Measurements from ENCODE around the gene TSPAN33. TPM values are rescaled to one million over a fixed set of nuclear protein-coding genes. Genes with fewer than 3 reads are reported as not detected.

The TSPAN33 gene
- total and polyA plus RNA-seq, 4 experiments from 2014 or later, result 0.83 to 6.3 (median 0.97) TPM

DNA sequence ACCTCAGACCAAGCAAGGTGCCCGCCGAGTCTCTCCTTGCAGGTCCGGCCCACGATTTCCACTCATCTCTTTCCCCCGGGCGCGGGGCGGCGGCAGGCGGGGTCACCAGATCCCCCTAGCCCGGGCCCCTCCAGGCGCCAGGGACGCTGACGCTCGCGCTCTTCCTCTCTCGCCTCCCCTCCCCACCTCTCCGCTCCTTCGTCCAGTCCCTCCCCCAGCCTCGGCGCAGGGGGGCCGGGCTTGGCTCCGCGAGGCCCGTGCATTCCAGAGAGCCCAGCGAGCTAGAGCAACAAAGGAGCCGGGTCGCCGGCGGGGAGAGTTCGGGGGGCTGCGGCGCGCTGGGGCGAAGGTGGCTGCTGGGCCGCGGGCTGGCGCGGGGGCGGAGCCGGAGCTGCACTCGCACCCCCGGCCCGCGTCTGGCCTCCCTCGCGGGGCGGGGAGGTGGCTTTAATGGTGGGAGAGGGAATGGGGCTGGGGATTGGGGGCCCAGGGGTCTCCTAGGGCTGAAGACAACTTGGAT, 43.9 kb downstream of the TSPAN33 start, which contains the start of gene SMO:
TSS of gene SMO (plus strand) at position 262 of the 520 bp plus-strand sequence. CDS start 519 bp downstream, outside the sequence.
- no peaks in the 10 kb centered on the region for H3K36me3 Mint-ChIP-seq
- no peaks in the 10 kb centered on the region for H3K36me3 ChIP-seq (ENCODE audit: insufficient read depth, low read length)
- CTCF ChIA-PET (ENCODE audit: partially characterized antibody), result no interaction called here

GRCh38 chr7:129188892-129189660, 44.6 kb downstream of the TSPAN33 start:
- Mint-ChIP-seq H3K4me3 (peak overlapping the region; percentile 68 to 76 (median 73)), H3K36me3 (no peaks in the 10 kb centered on the region), H3K27ac (no peak overlapping the region), H3K9me3 (no peaks in the 10 kb centered on the region), H3K27me3 (peaks cover 36 to 53% of the 10 kb centered on the region in 2 donors), H3K4me1 (peaks cover 3 to 14% (median 9%) of the 10 kb centered on the region in 4 donors)
- H3K4me3 ChIP-seq (ENCODE audit: low read length in 2 of 2), result peak overlapping the region in 1 of 2 donors; percentile 32
- intact Hi-C loops (cut with micrococcal nuclease), result no loop called here
- peaks cover 17% of the 10 kb centered on the region for H3K27me3 ChIP-seq (ENCODE audit: insufficient read depth, low read length)
- H3K4me1 ChIP-seq (ENCODE audit: insufficient read depth, low read length), result no peaks in the 10 kb centered on the region
- no peak overlapping the region for H3K27ac ChIP-seq (ENCODE audit: low read depth, low read length)
- POLR2A ChIA-PET (ENCODE audit: partially characterized antibody), result no interaction called here
- H3K9me3 ChIP-seq (ENCODE audit: control insufficient read depth in 1 of 2, low read length in 2 of 2), result no peaks in the 10 kb centered on the region
- CTCF ChIA-PET (ENCODE audit: partially characterized antibody), result no interaction called here
- DNase-seq, result no peak
- no peaks in the 10 kb centered on the region for H3K36me3 ChIP-seq (ENCODE audit: insufficient read depth, low read length)

More for the DNA sequence above, 43.9 kb downstream of the TSPAN33 start, which contains the start of gene SMO:
- Mint-ChIP-seq H3K27me3 (peaks cover 36 to 53% of the 10 kb centered on the region in 2 donors), H3K9me3 (no peaks in the 10 kb centered on the region), H3K4me3 (peak within 1 kb of the TSS; percentile 69 to 82 (median 74)), H3K27ac (no peak within 1 kb of the TSS), H3K4me1 (peaks cover 3 to 14% (median 9%) of the 10 kb centered on the region in 4 donors)
- no peaks in the 10 kb centered on the region for H3K4me1 ChIP-seq (ENCODE audit: insufficient read depth, low read length)
- H3K9me3 ChIP-seq (ENCODE audit: control insufficient read depth in 1 of 2, low read length in 2 of 2), result no peaks in the 10 kb centered on the region
- peak within 1 kb of the TSS in 1 of 2 donors; percentile 32 for H3K4me3 ChIP-seq (ENCODE audit: low read length in 2 of 2)
- H3K27me3 ChIP-seq (ENCODE audit: insufficient read depth, low read length), result peaks cover 17% of the 10 kb centered on the region
- POLR2A ChIA-PET (ENCODE audit: partially characterized antibody), result no interaction called here
- intact Hi-C loops (cut with micrococcal nuclease), result no loop called here
- no peak for DNase-seq
- no peak within 1 kb of the TSS for H3K27ac ChIP-seq (ENCODE audit: low read depth, low read length)

GRCh38 chr7:129189661-129190310, 45.3 kb downstream of the TSPAN33 start:
- Mint-ChIP-seq H3K4me1 (peaks cover 3 to 14% (median 9%) of the 10 kb centered on the region in 4 donors), H3K27me3 (peaks cover 36 to 52% of the 10 kb centered on the region in 2 donors), H3K9me3 (no peaks in the 10 kb centered on the region), H3K27ac (no peak overlapping the region), H3K4me3 (peak overlapping the region; percentile 68 to 76 (median 73)), H3K36me3 (no peaks in the 10 kb centered on the region)
- no peaks in the 10 kb centered on the region for H3K36me3 ChIP-seq (ENCODE audit: insufficient read depth, low read length)
- DNase-seq, result no peak
- no peaks in the 10 kb centered on the region for H3K4me1 ChIP-seq (ENCODE audit: insufficient read depth, low read length)
- no peaks in the 10 kb centered on the region for H3K9me3 ChIP-seq (ENCODE audit: control insufficient read depth in 1 of 2, low read length in 2 of 2)
- H3K27ac ChIP-seq (ENCODE audit: low read depth, low read length), result no peak overlapping the region
- ChIA-PET POLR2A (ENCODE audit: partially characterized antibody) (no interaction called here), CTCF (ENCODE audit: partially characterized antibody) (no interaction called here)
- intact Hi-C loops (cut with micrococcal nuclease), result no loop called here
- no peak overlapping the region for H3K4me3 ChIP-seq (ENCODE audit: low read length in 2 of 2)
- H3K27me3 ChIP-seq (ENCODE audit: insufficient read depth, low read length), result peaks cover 17% of the 10 kb centered on the region

GRCh38 chr7:129191272-129191671, 46.8 kb downstream of the TSPAN33 start:
- H3K27ac Mint-ChIP-seq, result no peak overlapping the region
- H3K4me1 Mint-ChIP-seq, result peaks cover 3 to 14% (median 9%) of the 10 kb centered on the region in 4 donors
- peaks cover 35 to 41% of the 10 kb centered on the region in 2 donors for H3K27me3 Mint-ChIP-seq
- no peaks in the 10 kb centered on the region for H3K36me3 Mint-ChIP-seq
- ChIA-PET POLR2A (ENCODE audit: partially characterized antibody) (no interaction called here), CTCF (ENCODE audit: partially characterized antibody) (interaction anchor here (0.8 kb wide), 1 partner anchor 27 kb away, joined by 3 read pairs; no protein-coding TSS in a partner anchor)
- Histone ChIP-seq H3K27me3 (ENCODE audit: insufficient read depth, low read length) (peaks cover 17% of the 10 kb centered on the region), H3K9me3 (ENCODE audit: control insufficient read depth in 1 of 2, low read length in 2 of 2) (no peaks in the 10 kb centered on the region), H3K4me3 (ENCODE audit: low read length in 2 of 2) (no peak overlapping the region), H3K4me1 (ENCODE audit: insufficient read depth, low read length) (no peaks in the 10 kb centered on the region), H3K27ac (ENCODE audit: low read depth, low read length) (no peak overlapping the region), H3K36me3 (ENCODE audit: insufficient read depth, low read length) (no peaks in the 10 kb centered on the region)
- intact Hi-C loops (cut with micrococcal nuclease), result no loop called here
- DNase-seq, result no peak
- no peaks in the 10 kb centered on the region for H3K9me3 Mint-ChIP-seq
- H3K4me3 Mint-ChIP-seq, result no peak overlapping the region

- H3K27me3 ChIP-seq (ENCODE audit: insufficient read depth, low read length), result peaks cover 17% of the 10 kb centered on the region
- ChIA-PET POLR2A (ENCODE audit: partially characterized antibody) (no interaction called here), CTCF (ENCODE audit: partially characterized antibody) (interaction anchor here (1.0 to 2.1 kb wide), 3 partner anchors 17 to 78 kb away, joined by 3 to 6 read pairs (median 3); no protein-coding TSS in a partner anchor)
- no peaks in the 10 kb centered on the region for H3K9me3 ChIP-seq (ENCODE audit: control insufficient read depth in 1 of 2, low read length in 2 of 2)
- no peak overlapping the region for H3K4me3 ChIP-seq (ENCODE audit: low read length in 2 of 2)
- no peak for DNase-seq
- no peaks in the 10 kb centered on the region for H3K36me3 Mint-ChIP-seq
- peaks cover 26 to 36% of the 10 kb centered on the region in 2 donors for H3K27me3 Mint-ChIP-seq
- no peak overlapping the region for H3K4me3 Mint-ChIP-seq
- H3K36me3 ChIP-seq (ENCODE audit: insufficient read depth, low read length), result no peaks in the 10 kb centered on the region
- no peak overlapping the region for H3K27ac ChIP-seq (ENCODE audit: low read depth, low read length)
- intact Hi-C loops (cut with micrococcal nuclease), result no loop called here
- no peaks in the 10 kb centered on the region for H3K4me1 ChIP-seq (ENCODE audit: insufficient read depth, low read length)
- H3K9me3 Mint-ChIP-seq, result no peaks in the 10 kb centered on the region
- peaks cover 2 to 7% (median 6%) of the 10 kb centered on the region in 4 donors for H3K4me1 Mint-ChIP-seq
- H3K27ac Mint-ChIP-seq, result no peak overlapping the region
These were observed 49.4 kb downstream of the TSPAN33 start for GRCh38 chr7:129193892-129194291.

DNA sequence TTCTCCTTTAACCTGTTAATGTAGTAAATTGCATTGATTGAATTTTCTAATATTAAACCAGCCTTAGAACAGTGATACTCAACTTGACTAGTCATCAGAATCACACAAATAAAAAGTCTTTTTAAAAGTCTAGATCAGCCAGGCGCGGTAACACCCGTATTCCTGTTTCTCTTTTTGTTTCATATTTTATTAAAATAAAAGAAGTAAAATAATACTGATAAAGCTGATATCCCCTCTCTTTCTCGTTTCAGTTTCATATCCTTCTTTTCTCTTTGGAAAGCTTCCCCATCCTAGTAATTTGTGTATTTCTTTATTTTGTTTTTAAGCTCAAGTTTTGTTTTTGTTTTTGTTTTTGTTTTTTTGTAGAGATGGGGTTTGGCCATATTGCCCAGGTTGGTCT, 53.3 kb downstream of the TSPAN33 start:
- Histone ChIP-seq H3K27me3 (ENCODE audit: insufficient read depth, low read length) (peaks cover under 1% of the 10 kb centered on the region), H3K9me3 (ENCODE audit: control insufficient read depth in 1 of 2, low read length in 2 of 2) (no peaks in the 10 kb centered on the region), H3K4me1 (ENCODE audit: insufficient read depth, low read length) (no peaks in the 10 kb centered on the region), H3K36me3 (ENCODE audit: insufficient read depth, low read length) (no peaks in the 10 kb centered on the region), H3K27ac (ENCODE audit: low read depth, low read length) (no peak overlapping the region), H3K4me3 (ENCODE audit: low read length in 2 of 2) (no peak overlapping the region)
- ChIA-PET CTCF (ENCODE audit: partially characterized antibody) (interaction anchor here (1.4 kb wide), 1 partner anchor 100 kb away, joined by 3 read pairs; no protein-coding TSS in a partner anchor), POLR2A (ENCODE audit: partially characterized antibody) (no interaction called here)
- Mint-ChIP-seq H3K4me1 (no peaks in the 10 kb centered on the region), H3K27me3 (peaks cover 6 to 11% of the 10 kb centered on the region in 2 donors), H3K9me3 (no peaks in the 10 kb centered on the region), H3K27ac (no peak overlapping the region), H3K4me3 (no peak overlapping the region), H3K36me3 (no peaks in the 10 kb centered on the region)
- DNase-seq, result no peak
- intact Hi-C loops (cut with micrococcal nuclease), result no loop called here

GRCh38 chr7:129199406-129199805, 54.9 kb downstream of the TSPAN33 start:
- peaks cover 3 to 7% of the 10 kb centered on the region in 2 donors for H3K27me3 Mint-ChIP-seq
- Histone ChIP-seq H3K4me3 (ENCODE audit: low read length in 2 of 2) (no peak overlapping the region), H3K27me3 (ENCODE audit: insufficient read depth, low read length) (no peaks in the 10 kb centered on the region), H3K36me3 (ENCODE audit: insufficient read depth, low read length) (no peaks in the 10 kb centered on the region), H3K4me1 (ENCODE audit: insufficient read depth, low read length) (no peaks in the 10 kb centered on the region), H3K9me3 (ENCODE audit: control insufficient read depth in 1 of 2, low read length in 2 of 2) (no peaks in the 10 kb centered on the region), H3K27ac (ENCODE audit: low read depth, low read length) (no peak overlapping the region)
- H3K9me3 Mint-ChIP-seq, result no peaks in the 10 kb centered on the region
- POLR2A ChIA-PET (ENCODE audit: partially characterized antibody), result no interaction called here
- no peak overlapping the region for H3K4me3 Mint-ChIP-seq
- no peak for DNase-seq
- H3K27ac Mint-ChIP-seq, result no peak overlapping the region
- no peaks in the 10 kb centered on the region for H3K4me1 Mint-ChIP-seq
- intact Hi-C loops (cut with micrococcal nuclease), result no loop called here
- CTCF ChIA-PET (ENCODE audit: partially characterized antibody), result no interaction called here
- H3K36me3 Mint-ChIP-seq, result no peaks in the 10 kb centered on the region
